ENCODE data around the gene KIAA1755.
"Not testable (repeated sequence)": the region's sequence is repeated elsewhere in the genome, so short reads cannot be mapped to it uniquely, and the experiment has no call there.

Gene KIAA1755

GRCh38 chr20:38290829-38291814, 30.6 kb upstream of the KIAA1755 start:
- peak in 1 of 3 donors; percentile 42 for DNase-seq

DNA sequence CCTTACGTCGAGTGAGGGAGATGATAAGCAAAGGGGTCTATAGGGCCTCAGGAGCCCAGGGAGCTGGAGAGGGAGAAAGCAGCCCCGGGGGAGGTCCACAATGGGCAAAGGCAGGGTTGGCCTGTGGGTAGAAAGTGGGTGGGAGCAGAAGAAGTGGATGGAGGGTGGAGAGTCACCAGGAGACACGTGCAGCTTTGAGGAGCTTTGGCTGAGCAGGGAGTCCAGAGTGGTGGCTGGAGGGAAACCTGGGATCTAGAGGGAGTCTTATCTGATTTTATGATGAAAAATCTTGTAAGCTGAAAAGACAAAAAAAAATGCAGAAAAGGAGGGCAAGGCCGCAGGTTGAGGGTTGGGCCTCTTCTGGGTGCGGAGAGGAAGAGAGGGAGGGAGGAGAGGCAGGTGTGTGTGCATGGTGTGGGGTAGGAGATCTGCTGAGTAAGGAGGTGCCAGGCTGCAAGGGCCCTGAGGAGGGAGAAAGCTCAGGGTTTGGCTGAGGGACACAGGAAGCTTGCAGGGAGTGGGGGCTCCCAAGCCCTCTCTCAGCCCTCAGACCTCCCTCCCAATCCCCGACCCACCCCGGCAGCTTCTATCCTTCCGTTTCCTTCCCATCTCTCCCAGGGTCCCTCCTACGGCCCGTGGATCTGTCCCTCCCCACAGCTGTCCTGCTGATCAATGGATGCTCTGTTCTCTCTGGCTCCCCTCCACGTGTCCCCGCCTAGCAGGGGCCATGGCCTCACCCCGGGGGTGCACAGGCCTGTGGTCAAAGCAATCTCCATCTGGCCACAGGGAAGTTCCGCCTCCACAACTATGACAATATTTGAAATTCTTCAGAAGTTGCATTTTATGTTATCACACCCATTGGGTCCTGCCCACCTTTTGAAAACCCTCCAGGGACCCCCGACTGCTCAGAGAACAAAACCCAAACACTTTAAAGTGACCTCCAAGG, 26.3 kb upstream of the KIAA1755 start:
- DNase-seq = peak; percentile 43 to 61 (median 47)

- no peak for DNase-seq
Measured at GRCh38 chr20:38284893-38285444, 24.4 kb upstream of the KIAA1755 start.

DNA sequence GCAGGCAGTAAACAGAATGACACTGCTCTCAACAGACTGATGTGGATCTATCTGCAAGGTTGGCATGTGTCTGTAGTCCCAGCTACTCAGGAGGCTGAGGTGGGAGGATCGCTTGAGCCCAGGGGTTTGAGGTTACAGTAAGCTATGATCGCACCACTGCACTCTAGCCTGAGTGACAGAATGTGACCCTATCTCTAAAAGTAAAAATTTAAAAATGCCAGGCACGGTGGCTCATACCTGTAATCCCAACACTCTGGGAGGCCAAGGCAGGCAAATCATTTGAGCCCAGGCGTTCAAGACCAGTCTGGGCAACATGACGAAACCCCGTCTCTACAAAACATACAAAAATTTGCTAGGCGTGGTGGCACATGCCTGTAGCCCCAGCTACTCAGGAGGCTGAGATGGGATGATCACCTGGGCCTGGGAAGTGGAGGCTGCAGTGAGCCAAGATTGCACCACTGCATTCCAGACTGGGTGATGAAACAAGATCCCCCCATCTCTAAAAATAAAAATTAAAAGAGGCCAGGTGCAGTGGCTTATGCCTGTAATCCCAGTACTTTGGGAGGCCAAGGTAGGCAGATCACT, 23.6 kb upstream of the KIAA1755 start:
- not testable (repeated sequence) for DNase-seq

GRCh38 chr20:38283236-38283635, 22.7 kb upstream of the KIAA1755 start:
- DNase-seq = no peak

DNA sequence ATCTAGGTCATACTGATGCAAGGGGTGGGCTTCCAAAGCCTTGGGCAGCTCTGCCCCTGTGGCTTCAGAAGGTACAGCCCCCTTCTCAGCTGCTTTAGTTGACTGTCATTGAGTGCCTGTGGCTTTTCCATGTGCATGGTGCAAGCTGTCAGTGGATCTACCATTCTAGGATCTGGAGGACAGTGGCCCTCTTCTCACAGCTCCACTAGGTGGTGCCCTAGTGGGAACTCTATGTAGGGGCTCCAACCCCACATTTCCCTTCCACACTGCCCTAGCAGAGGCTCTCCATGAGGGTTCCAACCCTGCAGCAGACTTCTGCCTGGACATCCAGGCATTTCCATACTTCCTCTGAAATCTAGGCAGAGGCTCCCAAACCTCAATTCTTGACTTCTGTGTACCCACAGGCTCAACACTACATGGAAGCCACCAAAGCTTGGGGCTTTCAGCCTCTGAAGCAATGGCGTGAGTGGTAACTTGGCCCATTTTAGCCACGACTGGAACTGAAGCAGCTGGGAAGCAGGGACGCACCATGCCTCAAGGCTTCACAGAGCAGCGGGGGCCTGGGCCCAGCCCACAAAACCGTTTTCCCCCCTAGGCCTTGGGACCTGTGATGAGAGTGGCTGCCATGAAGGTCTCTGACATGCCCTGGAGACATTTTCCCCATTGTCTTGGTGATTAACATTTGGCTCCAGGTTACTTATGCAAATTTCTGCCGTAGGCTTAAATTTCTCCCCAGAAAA, 20.8 kb upstream of the KIAA1755 start:
- not testable (repeated sequence) for DNase-seq

DNA sequence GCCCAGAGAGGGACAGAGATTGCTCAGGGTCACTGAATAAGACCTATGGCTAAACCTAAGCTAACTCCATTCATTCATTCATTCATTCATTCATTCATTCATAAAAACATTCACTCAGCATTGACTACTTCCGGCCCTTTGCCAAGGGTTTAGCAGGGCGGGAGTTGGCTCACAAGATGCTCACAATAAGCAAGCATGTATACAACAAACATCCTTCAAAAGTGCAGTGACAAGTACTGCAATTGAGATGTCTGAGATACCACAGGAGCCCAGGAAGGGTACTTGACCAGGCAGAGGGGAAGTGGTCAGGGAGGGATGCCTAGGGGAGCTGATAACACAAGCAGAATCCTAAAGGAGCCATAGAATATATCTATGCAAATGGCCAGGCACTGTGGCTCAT, 18.2 kb upstream of the KIAA1755 start:
- DNase-seq = no peak

- DNase-seq = no peak
Measured at GRCh38 chr20:38278131-38278530, 17.6 kb upstream of the KIAA1755 start.

DNA sequence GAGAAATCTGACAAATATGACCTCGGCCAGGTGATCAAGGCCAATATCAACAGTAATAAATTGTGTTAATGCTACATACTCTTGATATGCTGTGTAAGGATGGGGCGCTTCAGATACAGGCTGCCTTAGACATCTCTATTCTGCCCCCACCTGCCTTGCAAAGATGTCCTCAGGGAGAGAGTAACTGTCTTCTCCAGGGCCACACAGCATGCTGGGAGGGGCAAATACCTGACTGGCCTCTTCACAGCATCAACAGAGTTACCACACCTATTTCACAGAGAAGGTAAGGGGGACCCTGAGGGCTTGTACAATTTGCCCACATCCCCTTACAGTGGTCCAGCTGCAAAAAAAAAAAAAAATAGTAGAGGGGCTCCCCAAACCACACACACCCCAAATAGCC, 17.2 kb upstream of the KIAA1755 start:
- DNase-seq = no peak

- no peak for DNase-seq
Measured at GRCh38 chr20:38277285-38277684, 16.8 kb upstream of the KIAA1755 start.

GRCh38 chr20:38275815-38276550, 15.4 kb upstream of the KIAA1755 start:
- peak; percentile 71 to 87 (median 86) for DNase-seq

- no peak for DNase-seq
Measured at GRCh38 chr20:38272961-38273360, 12.4 kb upstream of the KIAA1755 start.

DNA sequence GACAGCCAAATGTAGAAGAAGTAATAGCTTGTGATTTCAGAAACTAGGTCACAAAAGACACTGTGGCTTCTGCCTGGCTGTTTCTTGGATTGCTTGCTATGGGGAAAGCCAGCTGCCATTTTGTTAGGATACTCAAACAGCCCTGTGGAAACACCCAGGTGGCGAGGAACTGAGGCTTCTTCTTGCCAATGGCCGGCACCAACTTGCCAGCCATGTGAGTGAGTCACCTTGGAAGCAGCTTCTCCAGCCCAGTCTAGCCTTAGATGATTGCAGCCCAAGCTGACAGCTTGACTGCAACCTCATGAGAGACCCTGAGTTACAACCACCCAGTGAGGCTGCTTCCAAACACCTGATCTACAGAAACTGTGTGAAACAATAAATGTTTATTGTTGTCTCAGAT, 11.9 kb upstream of the KIAA1755 start:
- no peak for DNase-seq

DNA sequence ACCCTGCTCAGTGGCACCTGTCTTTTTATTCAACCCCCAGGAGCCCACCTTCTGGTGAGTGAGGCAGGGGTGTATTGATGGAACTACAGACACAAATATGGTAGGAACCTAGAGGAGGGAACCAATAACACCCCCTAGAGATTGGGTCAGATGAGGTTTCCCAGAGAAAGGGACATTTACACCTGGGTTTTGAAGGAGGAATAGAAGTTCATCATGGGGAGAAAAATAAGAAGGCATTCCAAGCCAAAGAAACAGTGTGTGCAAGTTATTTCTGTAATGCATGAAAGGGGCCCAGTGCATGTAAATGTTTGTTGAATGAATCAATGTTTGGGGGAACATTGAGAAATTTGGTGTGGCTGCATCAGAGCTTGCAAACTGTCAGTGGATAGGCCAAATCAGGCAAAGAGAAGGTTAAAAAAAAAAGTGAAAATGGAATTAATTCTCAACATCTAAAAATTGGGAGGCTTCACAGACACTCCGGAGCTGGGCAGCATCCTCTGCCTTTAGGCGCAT, 11.1 kb upstream of the KIAA1755 start:
- DNase-seq = no peak

- peak; percentile 83 to 95 (median 87) for DNase-seq
Measured at GRCh38 chr20:38270869-38271605, 10.5 kb upstream of the KIAA1755 start.

DNA sequence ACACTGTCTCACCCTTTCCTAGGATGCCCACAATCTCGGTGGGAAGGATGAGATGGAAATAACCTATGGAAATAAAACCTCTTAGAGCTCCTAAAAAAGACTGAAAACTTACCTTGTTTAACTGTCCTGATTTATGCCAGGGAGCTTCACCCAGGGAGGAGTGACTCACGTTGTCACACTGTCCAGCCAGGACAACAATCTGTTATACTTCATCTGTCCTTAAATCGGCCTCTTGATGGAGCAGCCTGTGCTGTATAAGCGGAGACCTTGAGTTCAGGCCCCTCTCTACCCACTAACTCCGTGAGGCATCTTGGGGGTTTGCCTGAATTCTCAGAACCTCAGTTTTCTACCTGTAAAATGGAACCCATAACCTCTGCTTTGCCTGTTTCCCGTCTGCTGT, 9.2 kb upstream of the KIAA1755 start:
- no peak for DNase-seq

GRCh38 chr20:38269040-38269439, 8.5 kb upstream of the KIAA1755 start:
- DNase-seq = peak; percentile 39 to 61 (median 55)

- DNase-seq = no peak
Measured at GRCh38 chr20:38267901-38268514, 7.5 kb upstream of the KIAA1755 start.

- DNase-seq = peak; percentile 74 to 96 (median 91)
Measured at GRCh38 chr20:38267296-38267695, 6.8 kb upstream of the KIAA1755 start.

DNA sequence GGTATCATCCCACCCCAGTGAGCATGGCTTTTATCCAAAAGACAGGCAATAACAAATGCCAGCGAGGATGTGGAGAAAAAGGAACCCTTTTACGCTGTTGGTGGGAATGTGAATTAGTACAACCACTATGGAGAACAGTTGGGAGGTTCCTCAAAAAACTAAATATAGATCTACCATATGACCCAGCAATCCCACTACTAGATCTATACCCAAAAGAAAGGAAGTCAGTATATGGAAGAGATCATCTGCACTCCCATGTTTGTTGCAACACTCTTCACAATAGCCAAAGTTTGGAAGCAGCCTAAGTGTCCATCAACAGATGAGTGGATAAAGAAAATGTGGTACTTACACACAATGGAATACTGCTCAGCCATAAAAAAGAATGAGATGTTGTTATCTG, 5.9 kb upstream of the KIAA1755 start:
- peak; percentile 42 to 65 (median 48) for DNase-seq

Measured in suppressor macrophage treated with lipopolysaccharide for 1 hour (primary cell).